GM19351 (cell line): ENCODE measurements around the gene DIO1.

Source experiments
- ATAC-seq: cut with Tn5 transposase; IDR thresholded peaks from one replicate; pipeline ENCODE4 v1.9.1; 2021; ENCODE audit warnings: mild to moderate bottlenecking, moderate library complexity; ENCODE audit not compliant: unreplicated experiment

Gene DIO1

GRCh38 chr1:53938136-53938830 is 44.3 kb downstream of the DIO1 start:
- ATAC-seq = no peak

- no peak for ATAC-seq
Measured at GRCh38 chr1:53942127-53942957, 48.4 kb downstream of the DIO1 start.

GRCh38 chr1:53943090-53943489 is 49.1 kb downstream of the DIO1 start:
- no peak for ATAC-seq

- no peak for ATAC-seq
Measured at GRCh38 chr1:53943490-53944043, 49.6 kb downstream of the DIO1 start.

- ATAC-seq = no peak
Measured at GRCh38 chr1:53944469-53945182, 50.6 kb downstream of the DIO1 start.

GRCh38 chr1:53945183-53945432 is 51.1 kb downstream of the DIO1 start:
- no peak for ATAC-seq

GRCh38 chr1:53945433-53946251 is 51.7 kb downstream of the DIO1 start, which contains the start of gene IFT25:
Gene IFT25, minus strand, starts transcription at chr1:53945699. Its CDS starts 5,617 bp downstream, at chr1:53940082.
- peak; percentile 66 for ATAC-seq

GRCh38 chr1:53946252-53947171 is 52.5 kb downstream of the DIO1 start, which contains the start of gene LRRC42:
Gene LRRC42, plus strand, starts transcription at chr1:53946350. Its CDS starts 5,650 bp downstream, at chr1:53952000.
- peak; percentile 67 for ATAC-seq

GRCh38 chr1:53947172-53947907 is 53.4 kb downstream of the DIO1 start:
- ATAC-seq = no peak

GRCh38 chr1:53948291-53948690 is 54.3 kb downstream of the DIO1 start:
- no peak for ATAC-seq

- ATAC-seq = no peak
Measured at GRCh38 chr1:53949023-53949990, 55.3 kb downstream of the DIO1 start.

GRCh38 chr1:53951697-53952096 is 57.7 kb downstream of the DIO1 start:
- ATAC-seq = no peak

- no peak for ATAC-seq
Measured at GRCh38 chr1:53954128-53954527, 60.1 kb downstream of the DIO1 start.

- no peak for ATAC-seq
Measured at GRCh38 chr1:53956308-53957168, 62.6 kb downstream of the DIO1 start.

GRCh38 chr1:53957194-53957818 is 63.3 kb downstream of the DIO1 start:
- no peak for ATAC-seq

GRCh38 chr1:53959664-53960250 is 65.8 kb downstream of the DIO1 start:
- no peak for ATAC-seq
